NCI-H526 (cell line): ENCODE measurements around the gene CEMP1.
"Not testable (repeated sequence)": the region's sequence is repeated elsewhere in the genome, so short reads cannot be mapped to it uniquely, and the experiment has no call there.

Experiments used
- DNase-seq, 2 experiments: peaks; one replicate each; lab custom pipeline; 2025; lab: John Stamatoyannopoulos, UW

CEMP1 gene

DNA sequence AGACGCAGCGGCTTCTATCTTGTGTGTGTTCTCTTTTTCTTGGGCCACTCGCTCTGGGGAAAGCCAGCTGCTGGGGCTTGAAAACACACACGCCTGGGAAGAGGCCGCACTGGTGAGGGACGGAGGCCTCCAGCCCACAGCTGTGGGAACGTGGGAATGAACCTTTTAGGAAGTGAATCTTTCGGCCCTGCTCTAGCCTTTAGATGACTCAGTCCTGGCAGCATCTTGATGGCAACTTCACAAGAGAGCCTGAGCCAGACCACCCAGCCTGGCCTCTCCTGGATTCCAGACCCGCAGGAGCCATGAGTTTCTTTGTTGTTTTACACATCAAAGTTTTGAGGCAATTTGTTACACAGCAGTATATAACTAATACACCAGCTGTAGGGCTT is 4.4 kb upstream of the CEMP1 start:
- no peak for DNase-seq

- DNase-seq = not testable (repeated sequence)
Observed at GRCh38 chr16:2534335-2534734, 3.1 kb upstream of the CEMP1 start.

DNA sequence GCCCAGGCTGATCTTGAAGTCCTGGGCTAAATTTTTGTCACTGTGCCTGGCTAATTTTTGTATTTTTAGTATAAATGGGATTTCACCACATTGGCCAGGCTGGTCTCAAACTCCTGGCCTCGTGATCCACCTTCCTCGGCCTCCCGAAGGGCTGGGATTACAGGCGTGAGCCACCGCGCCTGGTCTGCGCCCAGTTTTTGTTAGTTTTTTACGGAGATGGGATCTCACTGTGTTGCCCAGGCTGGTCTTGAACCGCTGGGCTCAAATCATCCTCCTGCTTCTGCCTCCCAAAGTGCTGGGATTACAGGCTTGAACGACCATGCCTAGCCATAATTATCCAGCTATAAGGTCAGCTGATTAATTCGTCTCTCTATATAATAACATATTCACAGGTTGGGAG is 2.7 kb upstream of the CEMP1 start:
- no peak for DNase-seq

DNA sequence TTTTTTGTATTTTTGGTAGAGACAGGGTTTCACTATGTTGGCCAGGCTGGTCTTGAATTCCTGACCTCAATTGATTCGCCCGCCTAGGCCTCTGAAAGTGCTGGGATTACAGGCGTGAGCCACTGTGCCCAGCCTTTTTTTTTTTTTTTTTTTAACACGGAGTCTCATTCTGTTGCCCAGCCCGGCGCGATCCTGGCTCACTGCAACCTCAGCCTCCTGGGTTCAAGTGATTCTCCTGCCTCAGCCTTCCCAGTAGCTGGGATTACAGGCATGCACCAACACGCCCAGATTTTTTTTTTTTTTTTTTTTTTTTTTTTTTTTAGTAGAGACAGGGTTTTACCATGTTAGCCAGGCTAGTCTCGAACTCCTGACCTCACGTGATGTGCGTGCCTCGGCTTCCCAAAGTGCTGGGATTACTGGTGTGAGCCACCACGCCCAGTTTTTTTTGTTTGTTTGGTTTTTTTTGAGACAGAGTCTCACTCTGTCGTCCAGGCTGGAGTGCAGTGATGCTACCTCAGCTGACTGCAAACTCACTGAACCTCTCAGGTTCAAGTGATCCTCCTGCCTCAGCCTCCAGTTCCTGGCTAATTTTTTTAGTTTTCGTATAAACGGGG is 2.0 kb upstream of the CEMP1 start:
- not testable (repeated sequence) for DNase-seq

- DNase-seq = peak; percentile 25 to 77
Observed at GRCh38 chr16:2532494-2533141, 1.4 kb upstream of the CEMP1 start.

- DNase-seq = peak; percentile 82 to 97
Observed at GRCh38 chr16:2531696-2532493, 687 bp upstream of the CEMP1 start.

GRCh38 chr16:2530629-2531318 is 434 bp downstream of the CEMP1 start:
- no peak for DNase-seq

GRCh38 chr16:2529961-2530628 is 1.1 kb downstream of the CEMP1 start:
- no peak for DNase-seq

DNA sequence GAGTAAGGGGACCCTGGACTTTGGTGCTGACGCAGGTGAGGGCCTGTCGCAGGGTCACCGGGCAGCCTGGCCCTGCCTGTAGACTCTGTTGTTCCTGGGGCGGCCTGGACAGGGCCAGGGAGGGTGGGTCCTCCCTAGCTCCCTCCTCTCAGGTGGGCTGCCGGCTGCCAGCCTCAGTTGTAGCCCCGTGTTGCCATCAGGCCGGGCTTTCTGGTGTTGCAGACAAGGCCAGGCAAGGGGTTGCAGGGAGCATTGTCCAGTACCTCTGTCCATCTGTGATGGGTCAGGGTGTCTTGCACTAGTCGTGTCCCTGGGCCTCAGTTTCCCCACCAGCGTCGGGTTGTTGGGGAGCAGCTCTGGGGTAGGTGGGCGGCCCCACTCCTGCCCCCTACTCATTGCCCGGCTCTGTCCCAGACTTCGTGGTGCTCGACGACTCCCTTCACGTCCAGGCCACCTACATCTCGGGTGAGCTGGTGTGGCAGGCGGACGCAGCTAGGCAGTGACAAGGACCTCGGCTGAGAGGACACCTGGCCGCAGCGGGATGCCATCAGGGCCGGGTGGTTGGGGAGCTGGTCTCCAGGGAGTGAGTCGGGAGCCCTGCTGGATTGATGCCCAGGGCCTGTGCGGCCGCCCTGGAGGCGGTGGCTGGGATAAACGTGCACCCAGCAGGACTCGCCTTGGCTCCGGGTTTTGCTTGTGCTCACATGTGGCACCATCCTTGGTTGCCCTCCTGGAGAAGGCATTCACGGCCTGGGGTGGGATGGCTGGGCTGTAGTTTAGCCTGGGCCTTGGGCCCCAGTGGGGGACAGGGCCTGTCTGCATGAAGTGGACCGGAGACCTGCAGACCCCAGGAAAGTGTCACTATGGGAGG is 1.9 kb downstream of the CEMP1 start:
- DNase-seq = no peak

DNA sequence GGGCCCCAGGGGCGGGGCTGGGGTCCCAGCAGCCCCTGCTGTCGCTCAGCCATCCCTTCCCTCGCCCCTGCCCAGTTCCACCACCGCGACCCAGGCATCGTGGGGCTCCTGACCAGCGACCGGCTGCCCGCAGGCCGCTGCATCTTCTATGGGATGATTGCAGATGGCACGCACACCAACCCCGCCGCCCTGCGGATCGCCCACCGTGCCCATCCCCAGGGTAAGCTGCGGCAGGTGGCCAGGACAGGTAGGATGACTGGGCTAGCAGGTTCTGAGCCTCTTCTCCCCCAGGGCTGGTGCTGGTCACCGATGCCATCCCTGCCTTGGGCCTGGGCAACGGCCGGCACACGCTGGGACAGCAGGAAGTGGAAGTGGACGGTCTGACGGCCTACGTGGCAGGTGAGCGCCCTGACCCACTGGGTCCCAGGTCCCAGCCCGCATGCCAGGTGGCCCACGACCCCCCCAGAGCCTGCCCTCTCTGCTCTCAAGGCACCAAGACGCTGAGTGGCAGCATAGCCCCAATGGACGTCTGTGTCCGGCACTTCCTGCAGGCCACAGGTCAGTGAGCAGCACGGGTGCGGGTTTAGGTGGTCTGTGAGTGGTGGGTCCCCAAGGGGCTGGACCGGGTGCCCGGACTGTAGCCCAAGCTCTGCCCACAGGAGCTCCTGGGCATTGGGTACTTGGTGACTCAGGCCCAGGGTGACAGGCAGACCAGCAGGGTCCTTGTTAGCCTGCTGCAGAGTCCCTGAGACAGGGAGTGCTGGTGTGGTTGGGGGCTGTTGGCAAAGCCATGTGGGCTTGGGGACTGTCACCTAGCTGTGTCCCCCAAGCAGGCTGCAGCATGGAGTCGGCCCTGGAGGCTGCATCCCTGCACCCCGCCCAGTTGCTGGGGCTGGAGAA is 2.8 kb downstream of the CEMP1 start:
- no peak for DNase-seq

- no peak for DNase-seq
Observed at GRCh38 chr16:2527784-2528100, 3.5 kb downstream of the CEMP1 start.

- no peak for DNase-seq
Observed at GRCh38 chr16:2527071-2527783, 4.0 kb downstream of the CEMP1 start.

- no peak for DNase-seq
Observed at GRCh38 chr16:2526135-2526534, 5.1 kb downstream of the CEMP1 start.

GRCh38 chr16:2524339-2524938 is 6.8 kb downstream of the CEMP1 start:
- no peak for DNase-seq

DNA sequence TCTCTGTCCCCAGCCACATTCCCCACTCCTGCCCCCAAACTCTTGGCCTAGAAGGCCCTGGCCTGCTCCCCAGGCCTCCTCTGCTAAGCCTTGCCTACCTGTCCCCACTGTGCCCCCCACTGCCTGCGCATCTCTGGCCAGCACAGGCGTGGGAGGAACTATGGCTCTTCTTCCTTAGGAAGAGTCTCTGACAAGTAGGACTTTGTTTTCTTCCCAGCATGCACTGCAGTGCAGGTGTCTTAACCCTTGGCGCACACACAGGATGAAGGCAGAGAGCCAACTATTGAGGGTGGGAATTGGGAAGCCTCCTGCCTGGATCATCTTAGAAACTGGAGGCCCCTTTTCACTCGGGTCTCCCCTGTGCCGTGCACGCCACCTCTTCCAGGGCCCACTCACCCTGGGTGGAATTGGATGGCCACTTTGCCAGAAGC is 7.4 kb downstream of the CEMP1 start:
- no peak for DNase-seq

GRCh38 chr16:2520784-2521531 is 10.2 kb downstream of the CEMP1 start:
- DNase-seq = no peak

DNA sequence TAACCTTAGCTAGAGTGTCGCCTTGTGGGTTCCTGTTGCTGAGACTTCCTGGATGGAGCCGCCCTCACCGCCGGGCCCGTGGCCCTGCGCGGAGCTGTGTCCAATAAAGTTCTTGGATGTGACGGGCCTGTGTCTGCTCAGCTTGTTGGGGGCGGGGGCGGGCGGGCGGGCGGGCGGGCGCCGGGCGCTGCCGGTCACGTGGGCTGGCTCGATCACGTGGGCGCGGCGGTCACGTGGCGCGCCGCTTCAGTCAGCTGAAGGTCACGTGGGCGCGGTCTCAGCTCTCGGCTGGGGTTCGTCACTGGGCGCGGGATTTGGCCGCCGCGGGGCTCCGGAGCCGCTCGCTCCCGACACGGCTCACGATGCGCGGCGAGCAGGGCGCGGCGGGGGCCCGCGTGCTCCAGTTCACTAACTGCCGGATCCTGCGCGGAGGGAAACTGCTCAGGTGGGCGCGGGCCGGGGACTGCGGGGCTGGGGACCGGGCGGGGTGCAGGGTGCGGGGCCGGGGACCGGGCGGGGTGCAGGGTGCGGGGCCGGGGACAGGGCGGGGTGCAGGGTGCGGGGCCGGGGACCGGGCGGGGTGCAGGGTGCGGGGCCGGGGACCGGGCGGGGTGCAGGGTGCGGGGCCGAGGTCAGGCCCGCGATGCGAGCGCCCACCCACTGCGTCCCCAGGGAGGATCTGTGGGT is 11.0 kb downstream of the CEMP1 start, which contains the start of gene AMDHD2:
Gene AMDHD2 (plus strand): TSS at position 275 of the 687 bp plus-strand sequence. CDS start 88 bp downstream, at position 363.
- DNase-seq = peak; percentile 65 to 84

DNA sequence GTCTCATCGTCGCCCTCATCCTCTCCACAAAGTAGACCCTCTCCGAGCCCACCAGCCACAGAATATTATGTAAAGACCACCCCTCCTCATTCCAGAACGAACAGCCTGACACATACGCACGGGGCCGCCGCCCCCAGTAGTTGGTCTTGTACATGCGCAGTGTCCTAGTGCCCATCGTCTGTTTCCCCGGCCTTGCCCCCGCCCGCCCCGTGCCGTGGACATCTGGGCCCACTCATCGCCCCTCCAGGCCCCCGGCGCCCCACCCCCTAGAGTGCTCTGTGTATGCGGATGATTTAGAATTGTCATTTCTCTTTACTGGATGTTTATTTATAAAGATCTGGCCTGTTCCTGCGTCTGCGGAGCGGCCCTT is 11.5 kb downstream of the CEMP1 start:
- no peak for DNase-seq
